Amniotic epithelial cell (primary cell): ENCODE measurements around the gene PRDM7.

Experiments used
- DNase-seq: peaks from one replicate; pipeline ENCODE4 v3.0.0-alpha.2; 2010; ENCODE audit warnings: low read depth

PRDM7 gene

DNA sequence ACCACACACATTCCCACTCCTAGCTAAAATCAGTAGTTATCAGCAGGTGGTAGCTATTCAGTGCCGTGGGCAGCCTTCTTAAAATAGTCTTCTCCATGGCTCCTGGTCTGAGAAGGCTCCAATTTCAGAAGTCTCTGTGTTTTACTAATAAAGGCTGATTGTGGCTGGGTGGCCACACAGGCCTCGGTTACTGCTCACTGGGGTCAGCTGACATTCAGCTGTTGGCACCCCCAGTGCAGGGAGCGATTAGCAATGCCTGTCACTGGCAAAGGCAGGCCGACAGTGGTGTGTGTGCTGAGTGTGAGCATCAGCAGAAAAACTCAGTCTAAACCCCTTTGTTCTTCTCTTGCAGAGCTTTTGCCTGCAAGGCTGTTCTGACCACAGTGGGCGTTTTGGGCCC lies 41.2 kb downstream of the PRDM7 start:
- no peak for DNase-seq

- no peak for DNase-seq
Observed at GRCh38 chr16:90034504-90034903, 42.6 kb downstream of the PRDM7 start.

GRCh38 chr16:90033387-90033786 lies 43.7 kb downstream of the PRDM7 start:
- DNase-seq, result no peak

- DNase-seq, result peak; percentile 43
Observed at GRCh38 chr16:90032674-90033331, 44.3 kb downstream of the PRDM7 start.

DNA sequence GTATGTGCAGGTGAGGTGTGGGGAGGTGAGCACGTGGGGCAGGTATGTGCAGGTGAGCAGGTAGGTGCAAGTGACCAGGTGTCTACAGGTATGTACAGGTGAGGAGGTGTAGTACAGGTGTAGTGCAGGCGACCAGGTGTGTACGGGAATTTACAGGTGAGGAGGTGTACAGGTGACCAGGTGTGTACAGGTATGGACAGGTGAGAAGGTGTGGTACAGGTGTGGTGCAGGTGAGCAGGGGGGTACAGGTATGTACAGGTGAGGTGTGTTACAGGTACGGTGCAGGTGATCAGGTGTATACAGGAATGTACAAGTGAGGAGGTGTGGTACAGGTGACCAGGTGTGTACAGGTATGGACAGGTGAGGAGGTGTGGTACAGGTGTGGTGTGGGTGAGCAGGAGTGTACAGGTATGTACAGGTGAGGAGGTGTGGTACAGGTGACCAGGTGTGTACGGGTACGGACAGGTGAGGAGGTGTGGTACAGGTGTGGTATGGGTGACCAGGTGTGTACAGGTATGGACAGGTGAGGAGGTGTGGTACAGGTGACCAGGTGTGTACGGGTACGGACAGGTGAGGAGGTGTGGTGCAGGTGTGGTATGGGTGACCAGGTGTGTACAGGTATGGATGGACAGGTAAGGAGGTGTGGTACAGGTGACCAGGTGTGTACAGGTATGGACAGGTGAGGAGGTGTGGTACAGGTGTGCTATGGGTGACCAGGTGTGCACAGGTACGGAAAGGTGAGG lies 45.0 kb downstream of the PRDM7 start:
- DNase-seq, result peak; percentile 59

GRCh38 chr16:90031186-90031930 lies 45.8 kb downstream of the PRDM7 start:
- DNase-seq, result no peak

- DNase-seq, result no peak
Observed at GRCh38 chr16:90028985-90029384, 48.1 kb downstream of the PRDM7 start.

DNA sequence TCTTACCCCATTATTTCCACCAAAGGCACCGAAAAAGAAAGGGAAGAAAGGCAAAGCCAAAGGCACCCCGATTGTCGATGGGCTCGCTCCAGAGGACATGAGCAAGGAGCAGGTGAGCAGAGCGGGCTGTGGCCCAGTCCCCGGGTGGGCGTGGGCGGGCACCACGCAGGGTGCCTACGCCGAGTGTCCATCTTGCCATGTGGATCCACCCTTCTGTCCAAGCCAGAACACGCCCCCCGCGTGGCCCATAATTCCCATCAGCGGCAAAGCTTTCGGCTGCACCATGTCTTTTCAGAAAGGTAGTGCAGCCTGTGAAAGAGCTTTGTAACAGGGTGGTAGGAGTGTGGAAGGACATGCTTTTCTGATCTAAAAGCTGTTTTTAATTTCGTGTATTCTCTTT lies 49.5 kb downstream of the PRDM7 start:
- DNase-seq, result no peak

DNA sequence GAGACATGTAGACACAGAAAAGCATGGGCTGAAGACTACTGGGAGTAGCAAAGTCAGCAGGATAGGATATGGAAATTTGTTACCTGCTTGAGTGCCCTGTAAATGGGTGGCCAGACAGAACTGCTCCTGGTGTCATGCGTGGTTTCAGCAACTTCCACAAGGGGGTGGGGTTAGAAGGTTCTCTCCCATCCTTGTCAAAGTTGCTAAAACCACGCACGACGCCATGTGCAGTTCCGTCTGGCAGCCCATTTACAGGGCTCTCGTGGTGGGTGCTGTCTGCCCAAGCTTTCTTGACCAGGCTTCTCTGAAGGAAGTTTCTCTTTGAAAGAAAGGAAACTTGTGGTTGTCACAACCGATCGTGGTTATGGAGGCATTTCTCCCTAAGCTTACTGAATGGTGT lies 51.0 kb downstream of the PRDM7 start:
- DNase-seq, result no peak

- no peak for DNase-seq
Observed at GRCh38 chr16:90023078-90023447, 54.1 kb downstream of the PRDM7 start.

GRCh38 chr16:90022209-90023077 lies 54.7 kb downstream of the PRDM7 start:
- peak; percentile 75 for DNase-seq

- DNase-seq, result peak; percentile 22
Observed at GRCh38 chr16:90020838-90021382, 56.2 kb downstream of the PRDM7 start.

- no peak for DNase-seq
Observed at GRCh38 chr16:90020260-90020837, 56.8 kb downstream of the PRDM7 start.

DNA sequence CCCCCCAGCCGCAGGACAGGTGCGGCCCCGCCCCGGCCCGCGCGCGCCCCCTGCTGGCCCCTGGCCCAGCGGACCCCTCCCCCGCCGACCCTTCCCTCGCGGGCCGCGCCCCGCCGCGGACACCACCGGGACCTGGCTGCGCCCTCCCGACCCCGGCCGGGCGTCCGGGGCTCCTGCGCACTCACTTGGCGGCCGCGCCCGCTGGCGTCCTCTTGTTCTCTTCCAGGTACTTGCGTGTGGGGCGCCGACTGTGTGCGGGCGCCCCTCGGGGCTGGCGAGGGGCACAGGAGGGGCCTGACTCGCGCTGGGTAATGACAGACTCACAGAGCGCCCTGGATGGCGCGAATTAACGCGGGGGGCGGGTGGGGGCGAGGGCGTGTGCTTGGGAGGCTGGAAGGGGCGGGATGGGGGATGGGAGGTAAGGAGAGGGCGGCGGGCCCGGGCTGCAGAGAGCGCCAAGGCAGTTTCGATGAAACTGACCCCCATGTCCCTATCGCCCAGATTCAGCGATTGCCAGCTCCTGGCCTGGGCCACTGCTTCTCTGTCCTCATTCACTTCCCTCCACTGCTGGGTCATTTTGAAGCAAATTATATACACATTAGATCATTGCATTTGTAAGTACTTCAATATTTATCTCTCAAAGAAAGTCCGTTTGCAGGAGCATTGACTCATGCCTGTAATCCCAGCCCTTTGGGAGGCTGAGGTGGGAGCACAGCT lies 57.4 kb downstream of the PRDM7 start:
- peak; percentile 78 for DNase-seq

- no peak for DNase-seq
Observed at GRCh38 chr16:90018652-90019542, 58.2 kb downstream of the PRDM7 start, which contains the start of gene DBNDD1. Gene DBNDD1, minus strand, starts transcription at chr16:90019456. Its CDS starts 115 bp downstream, at chr16:90019341.

GRCh38 chr16:90018297-90018651 lies 58.9 kb downstream of the PRDM7 start:
- no peak for DNase-seq

DNA sequence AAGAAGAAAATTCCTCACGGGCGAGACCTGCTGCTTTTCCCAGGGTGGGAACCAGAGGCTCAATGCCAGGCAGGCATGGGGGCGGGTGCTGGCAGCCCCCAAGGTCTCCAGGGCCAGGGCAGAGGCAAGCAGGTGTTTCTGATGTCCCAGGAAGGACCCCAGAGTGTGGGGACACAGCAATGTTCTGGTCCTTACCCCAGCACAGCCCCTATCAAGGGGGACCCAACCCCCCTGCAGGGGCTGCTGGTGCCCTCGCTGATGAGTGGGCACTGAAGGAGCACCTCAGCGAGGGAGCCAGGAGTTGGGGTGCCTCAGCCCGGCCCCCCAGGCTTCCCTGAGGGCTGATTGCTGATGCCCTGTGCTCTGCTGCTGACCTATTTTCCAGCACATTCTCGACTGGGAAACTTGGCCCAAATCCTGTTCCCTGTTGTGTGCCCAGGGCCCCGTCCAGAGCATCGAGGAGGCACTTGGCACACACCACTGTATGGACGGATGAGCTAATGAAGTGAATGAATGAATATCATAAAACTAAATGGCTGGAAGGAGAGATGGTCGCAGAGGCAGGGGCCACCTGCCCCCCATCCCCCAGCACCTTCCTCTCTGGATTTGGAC lies 60.7 kb downstream of the PRDM7 start:
- DNase-seq, result no peak

GRCh38 chr16:90015586-90016338 lies 61.4 kb downstream of the PRDM7 start:
- no peak for DNase-seq
